GM21423 (cell line): ENCODE data around the gene PANX2.
A peak's percentile ranks its signal among the peaks of the same experiment; 100 is the strongest.
"Not testable (repeated sequence)": the region's sequence is repeated elsewhere in the genome, so short reads cannot be mapped to it uniquely, and the experiment has no call there.

ENCODE experiments used
- ATAC-seq: cut with Tn5 transposase; IDR thresholded peaks from one replicate; pipeline ENCODE4 v1.9.1; 2021; ENCODE audit warnings: mild to moderate bottlenecking, moderate library complexity; ENCODE audit not compliant: unreplicated experiment

Gene PANX2

DNA sequence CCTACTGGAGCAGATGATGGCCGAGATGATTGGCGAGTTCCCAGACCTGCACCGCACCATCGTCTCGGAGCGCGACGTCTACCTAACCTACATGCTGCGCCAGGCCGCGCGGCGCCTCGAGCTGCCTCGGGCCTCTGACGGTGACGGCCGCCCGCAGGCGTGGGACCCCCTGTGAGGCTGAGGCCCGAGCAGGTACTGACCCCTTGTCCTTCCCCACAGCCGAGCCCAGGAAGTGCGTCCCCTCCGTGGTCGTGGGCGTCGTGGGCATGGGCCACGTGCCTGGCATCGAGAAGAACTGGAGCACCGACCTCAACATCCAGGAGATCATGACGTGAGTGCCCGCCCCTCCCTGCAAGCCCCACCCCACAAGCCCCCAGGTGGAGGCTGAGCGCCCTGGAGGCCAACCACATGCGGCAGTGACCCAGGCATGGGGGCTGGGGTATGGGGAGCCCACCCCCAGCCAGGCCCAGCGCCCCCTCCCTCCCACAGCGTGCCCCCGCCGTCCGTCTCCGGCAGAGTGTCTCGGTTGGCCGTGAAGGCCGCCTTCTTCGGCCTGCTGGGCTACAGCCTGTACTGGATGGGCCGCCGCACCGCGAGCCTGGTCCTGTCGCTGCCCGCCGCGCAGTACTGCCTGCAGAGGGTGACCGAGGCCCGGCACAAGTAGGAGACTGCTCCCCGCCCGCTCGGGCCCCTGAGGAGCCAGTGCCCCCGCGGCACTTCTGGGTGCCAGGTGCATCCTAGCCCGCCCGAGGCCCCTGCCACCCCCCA lies 27.5 kb downstream of the PANX2 start:
- ATAC-seq = no peak

DNA sequence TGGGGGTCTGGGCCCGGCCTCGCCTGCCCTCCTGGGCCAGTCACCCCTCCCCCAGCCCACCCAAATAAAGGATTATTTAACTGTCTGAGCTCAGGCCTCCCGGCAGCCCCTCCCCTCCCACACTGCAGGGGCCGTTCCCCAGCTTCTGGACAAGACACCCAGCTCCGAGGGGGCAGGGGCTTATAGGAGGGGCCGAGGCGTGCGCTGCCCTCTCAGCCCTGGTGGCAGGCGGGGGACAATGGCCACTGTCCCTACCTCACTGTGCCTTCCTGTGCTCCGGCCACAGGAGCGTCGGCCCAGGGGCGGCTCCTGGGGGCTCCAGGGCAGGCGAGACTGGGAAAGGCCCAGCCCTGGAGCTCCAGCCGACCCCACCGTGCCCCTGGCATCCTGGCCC lies 28.1 kb downstream of the PANX2 start:
- no peak for ATAC-seq

DNA sequence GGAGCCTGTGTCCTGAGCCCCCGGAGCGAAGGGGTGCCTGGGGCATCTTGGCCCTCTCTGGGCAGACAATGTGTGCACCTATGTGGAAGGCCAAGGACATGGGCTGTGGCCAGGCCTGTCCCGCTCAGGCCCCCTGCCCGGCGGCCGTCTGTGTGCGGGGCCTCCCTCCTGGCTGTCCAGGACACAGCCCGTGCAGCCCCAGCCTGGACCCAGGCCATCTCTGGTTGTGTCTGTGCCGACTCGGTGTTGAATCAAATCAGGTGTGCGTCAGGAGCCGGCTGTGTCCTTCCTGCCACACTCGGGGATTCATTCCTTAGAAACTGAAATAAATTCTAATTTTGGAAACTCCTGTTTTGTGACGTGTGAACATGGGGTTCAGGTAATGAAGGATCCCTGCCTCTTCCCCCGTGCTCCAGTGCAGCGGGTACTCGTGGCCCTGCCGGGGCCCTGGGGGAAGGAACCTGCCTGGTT lies 28.8 kb downstream of the PANX2 start:
- ATAC-seq = no peak

DNA sequence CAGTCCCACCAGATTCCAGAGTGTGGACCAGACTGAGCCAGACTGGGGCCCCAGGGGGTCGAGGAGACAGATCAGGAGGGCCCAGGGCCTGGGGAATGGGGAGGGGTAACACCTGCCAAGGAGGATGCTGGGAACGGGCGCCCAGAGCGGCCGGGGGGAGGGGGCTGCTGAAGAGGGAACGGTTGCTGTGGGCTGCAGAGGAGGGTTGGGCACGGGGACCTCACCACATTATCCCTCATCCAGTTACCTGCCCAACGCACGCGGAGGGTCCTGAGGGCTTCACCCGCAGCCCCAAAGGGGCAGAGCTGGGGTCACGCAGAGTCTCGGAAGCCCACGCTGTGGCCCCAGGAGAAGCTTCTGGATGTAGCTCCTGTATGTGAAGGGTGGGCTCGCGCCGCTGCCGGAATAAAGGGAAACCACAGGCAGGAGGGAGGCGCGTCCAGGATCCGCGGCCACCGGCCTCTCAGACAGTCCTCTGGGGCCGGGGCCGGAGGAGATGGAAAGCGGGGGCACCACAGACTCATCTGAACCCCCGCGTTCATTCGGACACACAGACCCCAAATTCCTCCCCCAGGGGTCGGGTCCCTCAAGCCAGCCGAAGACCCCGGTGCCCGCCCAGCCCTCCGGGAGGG lies 29.4 kb downstream of the PANX2 start:
- ATAC-seq = peak; percentile 6

- ATAC-seq = peak; percentile 69
These were observed 30.1 kb downstream of the PANX2 start, which contains the start of gene SELENOO for GRCh38 chr22:50200461-50201190. TSS of gene SELENOO (plus strand) at chr22:50201011. CDS start at chr22:50201037, 26 bp downstream.

- ATAC-seq = no peak
These were observed 30.9 kb downstream of the PANX2 start for GRCh38 chr22:50201191-50202129.

DNA sequence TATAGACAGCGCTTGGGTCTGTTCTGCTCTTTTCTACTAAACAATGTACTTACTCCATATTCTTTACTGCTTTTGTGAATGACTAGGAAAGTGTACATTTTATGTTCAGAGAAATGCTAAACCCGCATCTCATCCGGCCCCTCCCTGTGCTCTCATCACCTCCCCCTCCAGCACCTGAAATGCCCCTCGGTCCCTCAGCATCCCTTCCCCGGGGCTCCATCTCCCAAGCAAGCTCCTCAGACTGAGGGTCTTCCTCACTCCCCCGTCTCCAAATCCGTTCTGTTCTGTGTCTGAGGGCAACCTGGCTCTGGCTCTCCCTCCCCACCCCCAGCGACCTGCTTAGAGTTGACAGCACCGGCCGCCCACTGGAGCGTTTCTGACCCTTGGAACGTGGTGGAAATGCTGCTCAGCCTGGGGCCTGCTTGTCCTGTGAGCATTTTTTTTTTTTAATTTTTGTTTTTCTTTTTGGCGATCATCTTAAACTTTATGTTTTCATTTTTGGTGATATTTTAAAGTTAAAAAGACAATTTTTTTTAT lies 31.7 kb downstream of the PANX2 start:
- ATAC-seq = no peak

DNA sequence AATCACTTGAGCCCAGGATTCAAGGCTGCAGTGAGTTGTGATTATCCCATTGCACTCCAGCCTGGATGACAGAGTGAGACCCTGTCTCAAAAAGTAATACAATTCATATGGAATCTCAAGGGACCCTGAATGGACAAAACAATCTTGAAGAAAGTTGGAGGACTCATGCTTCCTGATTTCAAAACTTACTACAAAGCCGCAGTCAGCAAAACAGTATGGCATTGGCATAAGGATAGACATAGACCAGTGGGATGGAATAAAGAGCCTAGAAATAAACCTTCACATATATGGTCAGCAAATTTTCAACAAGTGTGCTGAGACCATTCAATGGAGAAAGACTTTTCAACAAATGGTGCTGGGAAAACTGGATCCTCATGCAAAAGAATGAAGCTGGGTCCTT lies 32.8 kb downstream of the PANX2 start:
- ATAC-seq = no peak

DNA sequence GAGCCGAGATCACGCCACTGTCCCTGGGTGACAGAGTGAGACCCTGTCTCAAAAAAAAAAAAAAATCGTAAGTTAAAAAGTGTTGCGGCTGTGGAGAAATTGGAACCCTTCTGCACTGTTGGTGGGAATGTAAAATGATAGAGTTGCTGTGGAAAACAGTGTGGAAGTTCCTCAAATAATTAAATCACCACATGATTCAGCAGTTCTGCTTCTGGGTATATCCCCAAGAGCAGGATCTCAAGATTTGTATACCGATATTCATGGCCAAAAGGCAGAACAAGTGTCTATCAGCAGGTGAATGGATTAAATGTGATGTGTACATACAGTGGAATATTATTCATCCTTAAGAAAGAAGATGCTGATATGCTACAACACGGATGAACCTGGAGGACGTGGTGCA lies 34.0 kb downstream of the PANX2 start:
- no peak for ATAC-seq

DNA sequence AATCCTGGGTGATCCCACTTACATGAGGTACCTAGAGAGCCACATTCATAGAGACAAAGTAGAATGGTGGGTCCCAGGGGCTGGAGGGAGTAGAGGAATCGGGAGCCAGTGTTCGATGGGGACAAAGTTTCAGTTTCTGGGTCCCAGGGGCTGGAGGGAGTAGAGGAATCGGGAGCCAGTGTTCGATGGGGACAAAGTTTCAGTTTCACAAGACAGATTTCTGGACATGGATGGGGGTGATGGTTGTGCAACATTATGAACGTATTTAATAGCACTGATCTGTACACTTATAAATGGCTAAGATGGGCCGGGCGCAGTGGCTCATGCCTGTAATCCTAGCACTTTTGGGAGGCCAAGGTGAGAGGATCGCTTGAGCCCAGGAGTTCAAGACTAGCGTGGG lies 34.5 kb downstream of the PANX2 start:
- not testable (repeated sequence) for ATAC-seq

- no peak for ATAC-seq
These were observed 35.4 kb downstream of the PANX2 start for GRCh38 chr22:50205781-50206569.

DNA sequence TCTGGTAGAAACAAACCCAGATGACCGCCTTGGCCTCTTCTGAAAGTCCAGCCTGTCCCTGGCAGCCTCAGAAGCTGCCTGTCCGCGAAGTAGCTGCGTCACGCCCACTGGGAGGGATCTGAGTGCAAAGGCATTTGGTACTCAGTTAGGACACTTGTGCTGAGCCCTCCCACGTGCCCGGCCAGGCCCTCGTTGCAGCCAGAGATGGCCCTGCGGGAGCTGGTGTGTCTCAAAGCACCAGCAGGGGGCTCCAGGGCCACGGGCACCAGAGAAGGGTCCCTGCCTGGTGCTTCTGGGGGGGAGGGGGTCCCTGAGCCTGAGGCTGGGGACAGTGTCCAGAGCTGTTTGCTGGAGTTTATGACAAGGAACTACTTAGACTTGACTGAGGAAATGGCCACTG lies 36.1 kb downstream of the PANX2 start:
- no peak for ATAC-seq

DNA sequence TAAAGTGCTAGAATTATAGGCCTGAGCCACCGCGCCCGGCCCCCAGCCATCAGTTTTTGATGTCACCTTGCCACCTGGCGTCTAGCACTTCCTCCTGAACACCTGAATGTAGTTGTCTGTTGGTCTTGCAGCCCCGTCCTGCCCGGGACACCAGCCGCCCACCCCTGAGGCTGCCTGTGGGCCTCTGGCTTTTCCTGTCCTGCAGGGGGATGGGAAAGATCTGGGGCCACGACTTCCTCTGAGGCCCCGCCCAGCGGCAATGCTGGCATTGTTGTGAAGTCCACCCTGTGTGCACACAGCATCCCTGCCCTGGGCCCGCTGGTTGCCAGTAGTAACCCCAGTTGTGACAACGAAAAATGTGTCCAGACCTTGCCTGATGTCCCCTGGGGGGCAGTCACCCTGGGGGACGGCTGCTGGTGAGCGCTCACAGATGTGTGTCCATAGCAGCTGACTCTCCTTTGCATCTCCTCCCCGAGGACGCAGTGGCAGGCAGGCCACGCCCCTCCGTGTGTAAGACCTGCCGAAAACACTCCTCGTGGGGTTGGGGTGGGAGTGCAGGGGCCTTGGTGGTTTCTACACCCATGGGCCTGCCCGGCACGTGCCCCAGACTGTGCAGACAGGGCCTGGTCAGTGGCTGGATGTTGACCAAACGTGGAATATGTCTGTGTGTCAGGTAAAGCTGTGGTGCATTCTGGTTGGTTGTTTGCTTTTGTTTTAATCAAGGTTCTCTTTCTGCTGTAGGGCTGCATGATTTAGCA lies 37.0 kb downstream of the PANX2 start:
- no peak for ATAC-seq

- no peak for ATAC-seq
These were observed 38.0 kb downstream of the PANX2 start for GRCh38 chr22:50208430-50208938.

DNA sequence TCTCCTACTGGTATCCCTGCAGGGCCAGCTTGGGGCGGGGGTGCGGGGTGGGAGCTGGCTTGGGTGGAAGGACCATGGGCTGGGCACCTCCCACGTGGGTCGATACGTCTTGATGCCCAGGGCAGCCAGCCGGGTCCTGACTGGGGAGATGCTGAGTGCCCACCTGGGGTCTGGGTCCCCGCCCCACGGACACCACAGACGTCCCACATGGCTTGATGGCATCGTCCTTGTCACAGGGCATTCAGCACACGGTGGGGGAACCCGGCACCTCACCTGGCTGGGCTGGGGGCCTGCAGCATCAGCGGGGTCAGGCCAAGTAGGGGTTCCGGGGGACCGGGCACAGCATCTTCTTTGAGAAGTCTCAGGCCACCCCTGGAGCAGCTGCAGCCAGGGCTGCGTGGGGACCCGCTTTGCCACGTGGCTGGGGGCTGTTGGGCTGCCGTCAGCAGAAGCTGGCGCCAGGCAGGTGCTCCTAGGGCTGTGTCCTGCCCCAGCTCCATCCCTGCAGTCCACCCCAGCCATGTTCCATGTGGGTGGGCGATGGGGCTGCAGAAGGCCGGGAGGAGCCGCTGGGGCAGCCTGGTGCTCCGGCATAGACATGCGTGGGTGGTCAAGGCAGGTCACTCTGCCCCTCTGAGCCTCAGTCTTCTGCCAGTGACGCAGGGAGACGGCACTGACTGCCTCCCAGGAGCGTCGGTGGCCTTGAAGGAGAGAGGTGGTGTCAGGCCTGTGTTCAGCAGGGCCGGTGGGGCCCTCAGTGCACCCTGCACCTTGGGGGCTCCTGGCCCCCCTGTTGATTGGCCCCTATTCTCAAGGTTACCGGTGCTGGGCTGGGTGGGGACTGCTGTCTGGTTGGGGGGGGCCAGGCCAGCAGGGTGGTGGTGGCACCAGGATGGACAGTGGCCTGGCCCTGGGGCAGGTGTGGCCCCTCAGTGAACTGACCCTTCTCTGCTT lies 38.7 kb downstream of the PANX2 start:
- no peak for ATAC-seq

GRCh38 chr22:50209893-50210292 lies 39.4 kb downstream of the PANX2 start:
- no peak for ATAC-seq

GRCh38 chr22:50210378-50211139 lies 40.0 kb downstream of the PANX2 start:
- ATAC-seq = no peak
